Endothelial cell of umbilical vein (primary cell): Measurements from ENCODE around the gene SULT4A1.

Experiments used
- EZH2 ChIP-seq: IDR thresholded peaks from 2 replicates; pipeline ENCODE4 v1.6.1; 2012; ENCODE audit warnings: borderline replicate concordance, low read depth, mild to moderate bottlenecking, moderate library complexity, low read length, inconsistent platforms; ENCODE audit not compliant: severe bottlenecking
- FOS ChIP-seq: IDR thresholded peaks from 2 replicates; pipeline ENCODE4 v1.6.1; 2011; ENCODE audit warnings: mild to moderate bottlenecking, low read length, moderate library complexity, borderline replicate concordance; ENCODE audit not compliant: insufficient read depth
- GATA2 ChIP-seq: IDR thresholded peaks from 2 replicates; pipeline ENCODE4 v1.7.0; 2011; ENCODE audit warnings: low read depth, mild to moderate bottlenecking, moderate library complexity, mixed read lengths, low read length; ENCODE audit not compliant: insufficient read length, insufficient read depth
- JUN ChIP-seq: IDR thresholded peaks from 2 replicates; pipeline ENCODE4 v1.6.1; 2011; ENCODE audit warnings: borderline replicate concordance, low read depth; ENCODE audit not compliant: insufficient read length, insufficient read depth
- MAX ChIP-seq: IDR thresholded peaks from 2 replicates; pipeline ENCODE4 v1.6.1; 2011; ENCODE audit not compliant: insufficient read depth, insufficient read length
- MYC ChIP-seq: IDR thresholded peaks from one replicate; pipeline ENCODE4 v1.6.1; 2011; ENCODE audit warnings: mild to moderate bottlenecking, low read depth, low read length
- POLR2A ChIP-seq: IDR thresholded peaks from 2 replicates; pipeline ENCODE4 v1.6.1; 2012; ENCODE audit warnings: low read depth, mild to moderate bottlenecking, control low read depth, low read length
- POLR2AphosphoS5 ChIP-seq: IDR thresholded peaks from 2 replicates; pipeline ENCODE4 v1.6.1; 2012; ENCODE audit warnings: low read depth, mild to moderate bottlenecking, control low read depth, low read length, moderate library complexity; ENCODE audit not compliant: insufficient read depth
- TF ChIP-seq, protein P1 (sequence below), 2 donors: IDR thresholded peaks; 1 replicate in 1 of 2; 2 replicates in 1 of 2; pipeline ENCODE4 v1.5.1; 2011; ENCODE audit warnings: low read length in 2 of 2, mild to moderate bottlenecking in 2 of 2, moderate library complexity in 2 of 2, control low read depth in 1 of 2, inconsistent platforms in 1 of 2, low read depth in 1 of 2; ENCODE audit not compliant: insufficient read depth in 1 of 2; ENCODE audit errors: extremely low read depth in 1 of 2

DNA sequence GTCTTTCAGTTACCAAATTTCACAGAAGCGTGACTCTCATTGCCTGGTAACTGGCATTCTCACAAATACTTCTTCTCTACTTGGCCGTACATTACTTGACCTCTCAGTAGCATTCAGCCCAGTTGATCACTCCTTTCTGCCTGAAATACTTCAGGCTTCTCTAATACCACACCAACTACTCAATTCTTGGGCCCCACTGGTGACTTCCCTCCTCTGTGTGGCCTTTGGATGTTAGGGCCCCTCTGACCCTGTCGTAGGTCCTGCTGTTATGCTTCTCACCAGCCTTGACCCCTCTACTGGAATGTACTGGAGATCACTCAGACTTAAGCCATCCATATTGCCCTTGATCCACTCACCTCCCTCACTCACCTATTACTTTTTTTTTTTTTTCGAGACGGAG is 48.0 kb downstream of the SULT4A1 start:
- TF ChIP-seq POLR2A (no peak), EZH2 (no peak), POLR2AphosphoS5 (no peak), GATA2 (no peak), JUN (no peak), MAX (no peak), FOS (no peak), MYC (no peak)
- TF ChIP-seq, protein P1, sequence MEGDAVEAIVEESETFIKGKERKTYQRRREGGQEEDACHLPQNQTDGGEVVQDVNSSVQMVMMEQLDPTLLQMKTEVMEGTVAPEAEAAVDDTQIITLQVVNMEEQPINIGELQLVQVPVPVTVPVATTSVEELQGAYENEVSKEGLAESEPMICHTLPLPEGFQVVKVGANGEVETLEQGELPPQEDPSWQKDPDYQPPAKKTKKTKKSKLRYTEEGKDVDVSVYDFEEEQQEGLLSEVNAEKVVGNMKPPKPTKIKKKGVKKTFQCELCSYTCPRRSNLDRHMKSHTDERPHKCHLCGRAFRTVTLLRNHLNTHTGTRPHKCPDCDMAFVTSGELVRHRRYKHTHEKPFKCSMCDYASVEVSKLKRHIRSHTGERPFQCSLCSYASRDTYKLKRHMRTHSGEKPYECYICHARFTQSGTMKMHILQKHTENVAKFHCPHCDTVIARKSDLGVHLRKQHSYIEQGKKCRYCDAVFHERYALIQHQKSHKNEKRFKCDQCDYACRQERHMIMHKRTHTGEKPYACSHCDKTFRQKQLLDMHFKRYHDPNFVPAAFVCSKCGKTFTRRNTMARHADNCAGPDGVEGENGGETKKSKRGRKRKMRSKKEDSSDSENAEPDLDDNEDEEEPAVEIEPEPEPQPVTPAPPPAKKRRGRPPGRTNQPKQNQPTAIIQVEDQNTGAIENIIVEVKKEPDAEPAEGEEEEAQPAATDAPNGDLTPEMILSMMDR (IDR thresholded peaks at IDR 0.05; ENCODE audit: extremely low read depth in 1 of 2, insufficient read depth in 1 of 2, low read depth in 1 of 2, low read length in 2 of 2), result no peak
